ENCODE data around the gene SYF2.
"Not testable (repeated sequence)": the region's sequence is repeated elsewhere in the genome, so short reads cannot be mapped to it uniquely, and the experiment has no call there.

Gene SYF2

GRCh38 chr1:25243907-25244306 lies 11.6 kb upstream of the SYF2 start:
- POLR2A ChIA-PET, result interaction anchor here (0.9 to 2.0 kb wide), 3 partner anchors 11 to 100 kb away, joined by 3 to 7 read pairs (median 3); partner anchors contain the start of gene SYF2
- no peak for TF ChIP-seq CTCF (IDR thresholded peaks at IDR 0.05; ENCODE audit: insufficient read depth, low read length, missing control alignments)
- CTCF ChIA-PET, result interaction anchor here (0.9 to 1.8 kb wide), 3 partner anchors 10 to 567 kb away, joined by 3 to 5 read pairs (median 3); no protein-coding TSS in a partner anchor
- no peak for DNase-seq (ENCODE audit: low read depth, low spot score)
- no peak overlapping the region for H3K4me3 ChIP-seq (ENCODE audit: low read depth, low read length)

GRCh38 chr1:25239681-25240541 lies 7.6 kb upstream of the SYF2 start:
- ChIA-PET POLR2A (interaction anchor here (0.7 to 2.1 kb wide), 5 partner anchors 8 to 131 kb away, joined by 3 to 9 read pairs (median 4); partner anchors contain the start of gene RSRP1), CTCF (interaction anchor here (0.8 to 2.8 kb wide), 8 partner anchors 11 to 571 kb away, joined by 3 to 9 read pairs (median 3); no protein-coding TSS in a partner anchor)
- peak; percentile 86 for TF ChIP-seq CTCF (IDR thresholded peaks at IDR 0.05; ENCODE audit: insufficient read depth, low read length, missing control alignments)
- peak; percentile 50 for DNase-seq (ENCODE audit: low read depth, low spot score)
- peak overlapping the region; percentile 55 for H3K4me3 ChIP-seq (ENCODE audit: low read depth, low read length)

- CTCF ChIA-PET, result interaction anchor here (2.8 kb wide), 1 partner anchor 283 kb away, joined by 9 read pairs; no protein-coding TSS in a partner anchor
- POLR2A ChIA-PET, result interaction anchor here (2.1 kb wide), 1 partner anchor 9 kb away, joined by 9 read pairs; the partner anchor contains the start of gene RSRP1
- no peak overlapping the region for H3K4me3 ChIP-seq (ENCODE audit: low read depth, low read length)
- DNase-seq (ENCODE audit: low read depth, low spot score), result no peak
- TF ChIP-seq CTCF (IDR thresholded peaks at IDR 0.05; ENCODE audit: insufficient read depth, low read length, missing control alignments), result no peak
These were observed 5.7 kb upstream of the SYF2 start for GRCh38 chr1:25238046-25238445.

- CTCF ChIA-PET; DNase-seq (ENCODE audit: low read depth, low spot score); H3K4me3 ChIP-seq (ENCODE audit: low read depth, low read length): not testable (repeated sequence)
- POLR2A ChIA-PET, result interaction anchor here (0.7 to 1.2 kb wide), 2 partner anchors 11 to 14 kb away, joined by 3 to 4 read pairs; partner anchors contain the start of gene RSRP1
These were observed 4.0 kb upstream of the SYF2 start for GRCh38 chr1:25236261-25236660.

- not testable (repeated sequence) for DNase-seq (ENCODE audit: low read depth, low spot score)
- POLR2A ChIA-PET, result interaction anchor here (0.7 kb wide), 1 partner anchor 13 kb away, joined by 3 read pairs; no protein-coding TSS in a partner anchor
These were observed 3.1 kb upstream of the SYF2 start for GRCh38 chr1:25235411-25235810.

GRCh38 chr1:25232866-25233784 lies 823 bp upstream of the SYF2 start:
- CTCF ChIA-PET, result interaction anchor here (1.1 to 2.6 kb wide), 3 partner anchors 12 to 386 kb away, joined by 3 to 8 read pairs (median 3); no protein-coding TSS in a partner anchor
- peak overlapping the region; percentile 99 for H3K4me3 ChIP-seq (ENCODE audit: low read depth, low read length)
- peak; percentile 38 for DNase-seq (ENCODE audit: low read depth, low spot score)
- POLR2A ChIA-PET, result interaction anchor here (0.6 to 3.1 kb wide), 8 partner anchors 8 to 115 kb away, joined by 3 to 40 read pairs (median 5); partner anchors contain the start of gene RSRP1
- no peak for TF ChIP-seq CTCF (IDR thresholded peaks at IDR 0.05; ENCODE audit: insufficient read depth, low read length, missing control alignments)

More at GRCh38 chr1:25235411-25235810, 3.1 kb upstream of the SYF2 start:
- H3K4me3 ChIP-seq (ENCODE audit: low read depth, low read length); CTCF ChIA-PET: not testable (repeated sequence)
